ENCODE measurements around the gene ST6GALNAC3. TPM values are rescaled to one million over a fixed set of nuclear protein-coding genes. Genes with fewer than 3 reads are reported as not detected.

The ST6GALNAC3 gene
- total RNA-seq, 1 donor from 2014 or later = 23.6 TPM

GRCh38 chr1:76470166-76470565, 395.6 kb downstream of the ST6GALNAC3 start:
- Histone ChIP-seq H3K9me3 (ENCODE audit: low read depth) (no peaks in the 10 kb centered on the region), H3K27me3 (no peaks in the 10 kb centered on the region), H4K20me1 (ENCODE audit: low read depth) (no peaks in the 10 kb centered on the region), H3K4me2 (no peak overlapping the region), H3K79me2 (ENCODE audit: low read depth) (no peaks in the 10 kb centered on the region), H3K27ac (no peak overlapping the region), H3K4me1 (peaks cover 6% of the 10 kb centered on the region), H3K4me3 (no peak overlapping the region), H3K9ac (no peak overlapping the region), H3K36me3 (no peaks in the 10 kb centered on the region), H3F3A (ENCODE audit: low read depth) (no peaks in the 10 kb centered on the region), H2AFZ (replicated peaks) (no peak overlapping the region)
- Mint-ChIP-seq H3K36me3 (no peaks in the 10 kb centered on the region), H3K4me3 (no peak overlapping the region), H3K27ac (no peak overlapping the region), H3K9me3 (no peaks in the 10 kb centered on the region), H3K27me3 (ENCODE audit: insufficient read depth, low read depth) (no peaks in the 10 kb centered on the region), H3K4me1 (peaks cover 6% of the 10 kb centered on the region)
- TF ChIP-seq EZH2 (IDR thresholded peaks at IDR 0.05) (no peak), EZH2phosphoT487 (IDR thresholded peaks at IDR 0.05) (no peak), CTCF (IDR thresholded peaks at IDR 0.05) (no peak)
- no peak for DNase-seq (ENCODE audit: low spot score)

GRCh38 chr1:76471536-76471935, 397.0 kb downstream of the ST6GALNAC3 start:
- no peak overlapping the region for H3K27ac Mint-ChIP-seq
- Histone ChIP-seq H4K20me1 (ENCODE audit: low read depth) (no peaks in the 10 kb centered on the region), H3K9ac (no peak overlapping the region), H3K9me3 (ENCODE audit: low read depth) (no peaks in the 10 kb centered on the region), H3K4me1 (peaks cover 6% of the 10 kb centered on the region), H3K4me3 (no peak overlapping the region), H3K36me3 (no peaks in the 10 kb centered on the region), H2AFZ (replicated peaks) (no peak overlapping the region), H3K79me2 (ENCODE audit: low read depth) (no peaks in the 10 kb centered on the region), H3K4me2 (no peak overlapping the region), H3F3A (ENCODE audit: low read depth) (no peaks in the 10 kb centered on the region), H3K27ac (no peak overlapping the region), H3K27me3 (no peaks in the 10 kb centered on the region)
- H3K4me3 Mint-ChIP-seq = no peak overlapping the region
- no peaks in the 10 kb centered on the region for H3K9me3 Mint-ChIP-seq
- DNase-seq (ENCODE audit: low spot score) = no peak
- TF ChIP-seq EZH2phosphoT487 (IDR thresholded peaks at IDR 0.05) = no peak
- no peak for TF ChIP-seq CTCF (IDR thresholded peaks at IDR 0.05)
- no peak for TF ChIP-seq EZH2 (IDR thresholded peaks at IDR 0.05)
- peaks cover 6% of the 10 kb centered on the region for H3K4me1 Mint-ChIP-seq
- H3K27me3 Mint-ChIP-seq (ENCODE audit: insufficient read depth, low read depth) = no peaks in the 10 kb centered on the region
- H3K36me3 Mint-ChIP-seq = no peaks in the 10 kb centered on the region

- no peak overlapping the region for H3K4me3 Mint-ChIP-seq
- H3K27me3 Mint-ChIP-seq (ENCODE audit: insufficient read depth, low read depth) = no peaks in the 10 kb centered on the region
- TF ChIP-seq CTCF (IDR thresholded peaks at IDR 0.05) (no peak), EZH2phosphoT487 (IDR thresholded peaks at IDR 0.05) (no peak), EZH2 (IDR thresholded peaks at IDR 0.05) (no peak)
- DNase-seq (ENCODE audit: low spot score) = no peak
- H2AFZ ChIP-seq (replicated peaks) = no peak overlapping the region
- H3K36me3 ChIP-seq = no peaks in the 10 kb centered on the region
- no peaks in the 10 kb centered on the region for H4K20me1 ChIP-seq (ENCODE audit: low read depth)
- no peak overlapping the region for H3K27ac Mint-ChIP-seq
- peaks cover 6% of the 10 kb centered on the region for H3K4me1 Mint-ChIP-seq
- H3K9ac ChIP-seq = no peak overlapping the region
- H3K9me3 Mint-ChIP-seq = no peaks in the 10 kb centered on the region
- H3K9me3 ChIP-seq (ENCODE audit: low read depth) = no peaks in the 10 kb centered on the region
- H3K4me1 ChIP-seq = peaks cover 6% of the 10 kb centered on the region
- no peak overlapping the region for H3K4me3 ChIP-seq
- no peaks in the 10 kb centered on the region for H3K79me2 ChIP-seq (ENCODE audit: low read depth)
- H3K27ac ChIP-seq = no peak overlapping the region
- no peaks in the 10 kb centered on the region for H3K36me3 Mint-ChIP-seq
- no peaks in the 10 kb centered on the region for H3F3A ChIP-seq (ENCODE audit: low read depth)
- no peak overlapping the region for H3K4me2 ChIP-seq
- H3K27me3 ChIP-seq = no peaks in the 10 kb centered on the region
These were observed 399.0 kb downstream of the ST6GALNAC3 start for GRCh38 chr1:76473591-76473990.
